Cardiac fibroblast (primary cell): ENCODE results near the gene PNPLA3.
A peak's percentile ranks its signal among the peaks of the same experiment; 100 is the strongest.

Source experiments
- DNase-seq, 2 donors: peaks; one replicate each; pipeline versions ENCODE4 v3.0.0 to v3.0.0-alpha.2; 2010; ENCODE audit warnings: low read depth in 2 of 2
- H3K4me3 ChIP-seq, 2 donors: replicated peaks in 1 of 2; 1 replicate in 1 of 2; 2 replicates in 1 of 2; pipeline ENCODE4 v1.5.1; 2011; ENCODE audit warnings: low read depth in 2 of 2, low read length in 2 of 2, mild to moderate bottlenecking in 2 of 2, moderate library complexity in 1 of 2
- CTCF ChIP-seq: IDR thresholded peaks from one replicate; pipeline ENCODE4 v1.5.1; 2011; ENCODE audit warnings: low read depth, mild to moderate bottlenecking, low read length, inconsistent platforms

Gene PNPLA3

GRCh38 chr22:43923631-43924464, at the start of gene PNPLA3:
Gene PNPLA3 (plus strand): TSS chr22:43923805. CDS start chr22:43923912, 107 bp downstream.
- peak within 1 kb of the TSS; percentile 74 to 83 for H3K4me3 ChIP-seq
- peak; percentile 11 for TF ChIP-seq CTCF
- peak; percentile 80 to 91 for DNase-seq

GRCh38 chr22:43876866-43877509, 46.6 kb upstream of the PNPLA3 start:
- H3K4me3 ChIP-seq: no peak overlapping the region
- no peak for DNase-seq
- TF ChIP-seq CTCF: no peak

GRCh38 chr22:43878079-43878795, 45.4 kb upstream of the PNPLA3 start:
- peak in 1 of 2 donors; percentile 79 for DNase-seq
- TF ChIP-seq CTCF: no peak

GRCh38 chr22:43878831-43879550, 44.6 kb upstream of the PNPLA3 start:
- H3K4me3 ChIP-seq: no peak overlapping the region
- no peak for DNase-seq
- TF ChIP-seq CTCF: no peak

More at GRCh38 chr22:43878079-43878795, 45.4 kb upstream of the PNPLA3 start:
- H3K4me3 ChIP-seq: no peak overlapping the region

- H3K4me3 ChIP-seq: no peak overlapping the region
- TF ChIP-seq CTCF: no peak
- no peak for DNase-seq
These were observed 43.6 kb upstream of the PNPLA3 start for GRCh38 chr22:43879901-43880540.

GRCh38 chr22:43880541-43880991, 43.0 kb upstream of the PNPLA3 start:
- H3K4me3 ChIP-seq: no peak overlapping the region
- TF ChIP-seq CTCF: no peak
- DNase-seq: no peak
